Lung (tissue), 12 donors: ENCODE results near the gene TMEM203. TPM values are rescaled to one million over a fixed set of nuclear protein-coding genes. Genes with fewer than 3 reads are reported as not detected.

Experiments
- ATAC-seq: fragments of 200-7000 bp; cut with Tn5 transposase; one replicate; pipeline ENCODE4 v1.9.1; 2020; ENCODE audit warnings: moderate number of reproducible peaks; ENCODE audit not compliant: insufficient read depth, low FRiP score
- DNase-seq, 3 donors: peaks; one replicate each; pipeline ENCODE4 v3.0.0-alpha.2; 2013 to 2017
- H3K27ac ChIP-seq, 2 donors: one replicate each; pipeline ENCODE4 v1.5.1; 2013; ENCODE audit warnings: mild to moderate bottlenecking in 2 of 2, moderate library complexity in 2 of 2, control low read depth in 1 of 2, inconsistent platforms in 1 of 2, low read depth in 1 of 2, low read length in 1 of 2
- H3K27me3 ChIP-seq, 3 donors: one replicate each; pipeline ENCODE4 v1.5.1; 2013; ENCODE audit warnings: low read length in 2 of 3; ENCODE audit not compliant: control insufficient read depth in 3 of 3, insufficient read depth in 3 of 3
- H3K36me3 ChIP-seq, 4 donors: one replicate each; pipeline ENCODE4 v1.5.1; 2013; ENCODE audit warnings: low read length in 4 of 4, mild to moderate bottlenecking in 1 of 4, moderate library complexity in 1 of 4; ENCODE audit not compliant: control insufficient read depth in 4 of 4, insufficient read depth in 4 of 4
- H3K4me1 ChIP-seq, 5 donors: one replicate each; pipeline ENCODE4 v1.5.1; 2013; ENCODE audit warnings: low read length in 5 of 5, mild to moderate bottlenecking in 2 of 5, moderate library complexity in 1 of 5; ENCODE audit not compliant: control insufficient read depth in 5 of 5, insufficient read depth in 5 of 5
- H3K4me3 ChIP-seq: one replicate; pipeline ENCODE4 v1.5.1; 2013; ENCODE audit warnings: mild to moderate bottlenecking, control low read depth, moderate library complexity
- H3K9ac ChIP-seq, 2 donors: one replicate each; pipeline ENCODE4 v1.5.1; 2013; ENCODE audit warnings: low read length in 2 of 2, control low read depth in 1 of 2; ENCODE audit not compliant: insufficient read depth in 1 of 2
- H3K9me3 ChIP-seq, 4 donors: one replicate each; pipeline ENCODE4 v1.5.1; 2013; ENCODE audit warnings: low read length in 3 of 4, mild to moderate bottlenecking in 1 of 4, moderate library complexity in 1 of 4; ENCODE audit not compliant: control insufficient read depth in 4 of 4, insufficient read depth in 3 of 4
- WGBS, 2 donors: extraction: QIAGEN DNeasy Blood & Tissue Kit; methylation state at CpG; one replicate each; pipeline ENCODE4 v1.1.7; 2013; 5-methylcytosine and 5-hydroxymethylcytosine counted together
- polyA plus RNA-seq, 2 donors: library from polyadenylated mRNA; stranded (reverse); fragments of 200-250 nt; gene quantifications; one replicate each; pipeline ENCODE4 v1.2.1, GENCODE V29; 2013
- total RNA-seq, 2 donors: library from RNA; depleted of rRNA in 1 of 2; stranded (reverse); fragments of >200 nt in 1 of 2; gene quantifications; one replicate each; pipeline ENCODE4 v1.2.1, GENCODE V29; 2014 to 2021
- TF ChIP-seq, protein P1 (sequence below): IDR thresholded peaks from 2 replicates; pipeline ENCODE4 v1.5.1; 2012; ENCODE audit warnings: mild to moderate bottlenecking; ENCODE audit errors: control extremely low read depth, extremely low read depth
- donor health status: control.
- donor health status: control.
- donor health status: Bipolar disorder and iron deficiency.
- donor health status: healthy.
- donor health status: DM: yes; HTN: yes; CAD: no.

The TMEM203 gene
- total and polyA plus RNA-seq, 4 donors = 26.0 to 39.3 (median 33.8) TPM

- Histone ChIP-seq H3K9ac (no peak overlapping the region), H3K4me3 (no peak overlapping the region), H3K36me3 (peaks cover 0 to 17% (median 2%) of the 10 kb centered on the region in 4 donors), H3K27me3 (no peaks in the 10 kb centered on the region), H3K9me3 (no peaks in the 10 kb centered on the region), H3K4me1 (peaks cover 2 to 24% (median 17%) of the 10 kb centered on the region in 5 donors), H3K27ac (peak overlapping the region in 1 of 2 donors; percentile 24)
- no peak for ATAC-seq
- no peak for DNase-seq
- WGBS, 2 donors = 81 to 96% methylated on average over 8 to 10 of the region's 10 CpGs
- TF ChIP-seq, protein P1, sequence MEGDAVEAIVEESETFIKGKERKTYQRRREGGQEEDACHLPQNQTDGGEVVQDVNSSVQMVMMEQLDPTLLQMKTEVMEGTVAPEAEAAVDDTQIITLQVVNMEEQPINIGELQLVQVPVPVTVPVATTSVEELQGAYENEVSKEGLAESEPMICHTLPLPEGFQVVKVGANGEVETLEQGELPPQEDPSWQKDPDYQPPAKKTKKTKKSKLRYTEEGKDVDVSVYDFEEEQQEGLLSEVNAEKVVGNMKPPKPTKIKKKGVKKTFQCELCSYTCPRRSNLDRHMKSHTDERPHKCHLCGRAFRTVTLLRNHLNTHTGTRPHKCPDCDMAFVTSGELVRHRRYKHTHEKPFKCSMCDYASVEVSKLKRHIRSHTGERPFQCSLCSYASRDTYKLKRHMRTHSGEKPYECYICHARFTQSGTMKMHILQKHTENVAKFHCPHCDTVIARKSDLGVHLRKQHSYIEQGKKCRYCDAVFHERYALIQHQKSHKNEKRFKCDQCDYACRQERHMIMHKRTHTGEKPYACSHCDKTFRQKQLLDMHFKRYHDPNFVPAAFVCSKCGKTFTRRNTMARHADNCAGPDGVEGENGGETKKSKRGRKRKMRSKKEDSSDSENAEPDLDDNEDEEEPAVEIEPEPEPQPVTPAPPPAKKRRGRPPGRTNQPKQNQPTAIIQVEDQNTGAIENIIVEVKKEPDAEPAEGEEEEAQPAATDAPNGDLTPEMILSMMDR = no peak
Measured at GRCh38 chr9:137194909-137195308, 10.5 kb downstream of the TMEM203 start.

GRCh38 chr9:137194388-137194787 is 11.1 kb downstream of the TMEM203 start:
- Histone ChIP-seq H3K27ac (peak overlapping the region in 1 of 2 donors; percentile 24), H3K4me3 (no peak overlapping the region), H3K36me3 (peaks cover 0 to 19% (median 4%) of the 10 kb centered on the region in 4 donors), H3K27me3 (no peaks in the 10 kb centered on the region), H3K4me1 (peaks cover 7 to 26% (median 19%) of the 10 kb centered on the region in 5 donors), H3K9ac (no peak overlapping the region), H3K9me3 (no peaks in the 10 kb centered on the region)
- TF ChIP-seq, protein P1 = no peak
- 75 to 89% methylated on average over 12 to 16 of the region's 16 CpGs for WGBS, 2 donors
- DNase-seq (no peak), ATAC-seq (no peak)

DNA sequence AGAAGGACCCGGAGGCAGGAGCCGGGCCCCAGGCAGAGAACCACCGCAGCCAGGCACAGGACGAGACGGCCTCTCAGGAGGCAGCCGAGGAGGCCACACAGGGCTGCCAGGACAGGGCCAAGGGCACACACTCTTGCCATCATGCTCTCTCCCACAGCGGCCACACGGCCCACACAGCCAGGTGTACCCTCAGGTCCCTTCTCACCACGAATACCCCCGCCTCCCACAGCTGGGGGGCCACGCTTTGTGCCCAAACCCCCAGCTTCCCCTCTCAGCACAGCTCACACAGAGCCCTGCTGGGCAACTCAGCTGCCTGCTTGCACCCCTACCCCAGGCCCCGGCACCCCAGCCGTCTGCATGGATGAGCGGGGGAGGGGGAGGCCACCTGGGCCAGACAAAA is 11.7 kb downstream of the TMEM203 start:
- DNase-seq (no peak), ATAC-seq (no peak)
- TF ChIP-seq, protein P1 = no peak
- Histone ChIP-seq H3K4me1 (peaks cover 8 to 27% (median 16%) of the 10 kb centered on the region in 5 donors), H3K9ac (no peak overlapping the region), H3K9me3 (no peaks in the 10 kb centered on the region), H3K36me3 (peaks cover 0 to 19% (median 4%) of the 10 kb centered on the region in 4 donors), H3K27me3 (no peaks in the 10 kb centered on the region), H3K27ac (no peak overlapping the region), H3K4me3 (no peak overlapping the region)
- 90 to 92% methylated on average over 14 of the region's 14 CpGs for WGBS, 2 donors

GRCh38 chr9:137192859-137193258 is 12.6 kb downstream of the TMEM203 start:
- H3K9me3 ChIP-seq = no peaks in the 10 kb centered on the region
- H3K9ac ChIP-seq = no peak overlapping the region
- DNase-seq = no peak
- ATAC-seq = no peak
- H3K36me3 ChIP-seq = peaks cover 0 to 19% (median 4%) of the 10 kb centered on the region in 4 donors
- no peak overlapping the region for H3K27ac ChIP-seq
- H3K27me3 ChIP-seq = no peaks in the 10 kb centered on the region
- no peak overlapping the region for H3K4me3 ChIP-seq
- TF ChIP-seq, protein P1 = no peak
- peaks cover 8 to 21% (median 13%) of the 10 kb centered on the region in 5 donors for H3K4me1 ChIP-seq
- 85 to 93% methylated on average over 2 of the region's 2 CpGs for WGBS, 2 donors
